Stomach smooth muscle (tissue), 2 donors: Measurements from ENCODE around the gene TWIST1.

Source experiments
- H3K27ac ChIP-seq: one replicate; pipeline ENCODE4 v1.7.0; 2013; ENCODE audit warnings: mild to moderate bottlenecking, low read length, inconsistent platforms
- H3K27me3 ChIP-seq, 2 donors: one replicate each; pipeline ENCODE4 v1.7.0; 2013; ENCODE audit warnings: low read length in 2 of 2; ENCODE audit not compliant: insufficient read depth in 2 of 2, control insufficient read depth in 1 of 2
- H3K36me3 ChIP-seq, 2 donors: one replicate each; pipeline ENCODE4 v1.7.0; 2013; ENCODE audit warnings: low read length in 2 of 2; ENCODE audit not compliant: control insufficient read depth in 2 of 2, insufficient read depth in 2 of 2
- H3K4me1 ChIP-seq: one replicate; pipeline ENCODE4 v1.7.0; 2013; ENCODE audit warnings: low read length; ENCODE audit not compliant: control insufficient read depth, insufficient read depth
- H3K4me3 ChIP-seq, 2 donors: one replicate each; pipeline ENCODE4 v1.7.0; 2013; ENCODE audit warnings: low read length in 2 of 2
- H3K9ac ChIP-seq, 2 donors: one replicate each; pipeline ENCODE4 v1.7.0; 2013; ENCODE audit warnings: low read length in 2 of 2, mild to moderate bottlenecking in 1 of 2
- H3K9me3 ChIP-seq, 2 donors: one replicate each; pipeline ENCODE4 v1.7.0; 2013; ENCODE audit warnings: low read length in 2 of 2; ENCODE audit not compliant: control insufficient read depth in 2 of 2
- donor health status: healthy.
- donor health status: Pancreatic carcinoma.

The TWIST1 gene

DNA sequence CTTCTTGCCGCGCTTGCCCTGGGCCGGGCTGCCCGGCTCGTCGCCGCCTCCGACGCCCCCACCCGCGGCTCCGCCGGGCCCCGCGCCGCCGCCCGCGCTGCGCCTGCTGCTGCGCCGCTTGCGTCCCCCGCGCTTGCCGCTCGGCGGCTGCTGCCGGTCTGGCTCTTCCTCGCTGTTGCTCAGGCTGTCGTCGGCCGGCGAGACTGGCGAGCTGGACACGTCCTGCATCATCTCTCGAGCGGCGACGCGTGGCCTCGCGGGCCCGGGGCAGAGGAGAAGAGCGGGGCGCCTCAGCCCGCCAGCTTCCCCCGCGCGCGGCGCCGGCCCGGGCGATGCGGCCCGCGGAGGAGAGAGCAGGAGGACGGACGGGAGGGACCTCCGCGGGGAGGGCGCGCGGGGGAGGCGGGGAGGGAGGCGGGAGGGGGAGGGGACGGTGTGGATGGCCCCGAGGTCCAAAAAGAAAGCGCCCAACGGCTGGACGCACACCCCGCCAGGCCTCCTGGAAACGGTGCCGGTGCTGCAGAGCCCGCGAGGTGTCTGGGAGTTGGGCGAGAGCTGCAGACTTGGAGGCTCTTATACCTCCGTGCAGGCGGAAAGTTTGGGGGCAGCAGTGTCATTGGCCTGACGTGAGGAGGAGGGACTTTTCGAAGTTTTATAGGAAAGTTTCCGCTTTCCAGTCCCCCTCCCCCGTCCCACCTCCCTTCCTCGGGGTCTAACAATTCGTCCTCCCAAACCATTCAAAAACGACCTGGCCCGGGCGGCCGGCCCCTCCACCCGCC is at the start of gene TWIST1:
Gene TWIST1 (minus strand): TSS at position 546 of the 779 bp plus-strand sequence. CDS start 315 bp downstream, at position 231.
- Histone ChIP-seq H3K9ac (no peak within 1 kb of the TSS), H3K36me3 (no peaks in the 10 kb centered on the region), H3K27me3 (peaks cover 45 to 83% of the 10 kb centered on the region in 2 donors), H3K27ac (no peak within 1 kb of the TSS), H3K9me3 (no peaks in the 10 kb centered on the region), H3K4me1 (peaks cover 13% of the 10 kb centered on the region), H3K4me3 (peak within 1 kb of the TSS; percentile 55 to 76)

DNA sequence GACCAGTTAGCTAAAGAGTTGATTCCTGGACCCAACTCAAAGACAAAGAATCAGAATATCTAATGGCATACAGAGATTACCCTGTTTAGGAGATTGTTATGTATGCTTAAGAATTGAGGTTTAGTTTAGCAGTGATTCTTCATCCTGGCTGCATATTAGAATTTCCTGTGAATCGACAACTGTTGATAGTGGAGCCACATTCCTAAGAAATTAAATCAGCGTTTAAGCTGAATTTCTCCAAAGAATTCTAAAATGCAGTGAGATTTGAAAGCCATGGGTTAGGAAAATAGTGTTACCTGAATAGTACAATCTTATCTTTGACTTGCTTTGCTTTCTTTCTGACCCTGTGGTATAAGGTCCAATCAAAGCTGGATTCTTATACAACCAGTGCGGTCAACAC is 44.2 kb upstream of the TWIST1 start:
- no peak overlapping the region for H3K27ac ChIP-seq
- no peaks in the 10 kb centered on the region for H3K9me3 ChIP-seq
- H3K4me3 ChIP-seq, result no peak overlapping the region
- H3K4me1 ChIP-seq, result no peaks in the 10 kb centered on the region
- H3K9ac ChIP-seq, result no peak overlapping the region
- H3K27me3 ChIP-seq, result no peaks in the 10 kb centered on the region
- no peaks in the 10 kb centered on the region for H3K36me3 ChIP-seq

DNA sequence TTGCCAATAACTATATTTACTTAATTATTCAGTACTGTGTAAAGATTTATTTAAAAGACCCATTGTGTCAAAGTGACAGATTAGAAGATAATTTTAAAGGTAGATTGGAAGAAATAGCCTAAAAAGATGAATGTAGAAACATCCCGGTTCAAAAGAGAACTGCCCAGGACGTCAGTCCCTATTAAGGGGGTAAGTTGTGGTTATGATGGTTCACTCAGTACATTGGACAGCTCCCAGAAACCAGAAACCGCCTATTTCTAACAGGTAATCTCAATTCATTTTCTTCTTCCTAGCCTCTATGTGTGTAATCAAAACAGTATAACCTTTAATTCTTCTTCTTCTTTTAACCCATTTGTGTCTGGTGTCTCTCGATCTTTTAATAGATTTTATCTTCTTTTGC is 29.3 kb upstream of the TWIST1 start:
- no peak overlapping the region for H3K9ac ChIP-seq
- H3K9me3 ChIP-seq, result no peaks in the 10 kb centered on the region
- H3K27ac ChIP-seq, result no peak overlapping the region
- peaks cover 30 to 36% of the 10 kb centered on the region in 2 donors for H3K27me3 ChIP-seq
- peaks cover 8% of the 10 kb centered on the region for H3K4me1 ChIP-seq
- no peaks in the 10 kb centered on the region for H3K36me3 ChIP-seq
- H3K4me3 ChIP-seq, result no peak overlapping the region

DNA sequence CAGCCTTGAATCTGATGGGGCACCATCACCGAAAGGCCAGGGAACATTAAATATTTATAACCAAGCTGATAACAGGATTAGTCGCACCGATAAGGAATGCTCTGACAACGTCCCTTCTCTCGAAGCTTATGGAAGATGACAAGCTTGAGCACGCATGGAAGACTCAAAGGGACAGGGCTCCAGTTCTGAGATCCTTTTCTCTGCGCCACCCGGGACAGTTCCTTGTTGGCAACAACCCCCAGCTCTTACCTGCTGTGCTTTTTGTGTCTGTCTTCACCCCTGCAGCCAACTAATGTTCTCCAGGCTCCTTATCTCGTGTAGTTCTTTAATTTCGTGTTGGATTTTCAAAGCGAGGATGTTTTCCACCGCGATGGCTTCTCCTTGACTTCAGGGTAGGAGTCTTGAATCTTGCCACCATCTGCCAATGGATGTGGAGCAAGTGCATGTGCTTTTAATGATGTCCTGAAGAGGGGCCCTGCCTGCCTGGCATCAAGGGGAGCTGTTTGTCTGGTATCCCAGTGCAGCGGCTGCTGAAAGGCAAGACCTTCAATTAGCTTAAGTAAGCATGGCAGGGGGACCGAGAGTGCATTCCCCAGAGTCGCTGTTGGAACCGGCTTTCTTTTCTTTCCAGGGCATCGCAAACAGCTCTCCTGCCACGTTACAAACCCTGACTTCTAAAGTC is 28.1 kb upstream of the TWIST1 start:
- H3K36me3 ChIP-seq, result no peaks in the 10 kb centered on the region
- H3K27ac ChIP-seq, result no peak overlapping the region
- no peak overlapping the region for H3K9ac ChIP-seq
- peaks cover 30 to 36% of the 10 kb centered on the region in 2 donors for H3K27me3 ChIP-seq
- no peaks in the 10 kb centered on the region for H3K9me3 ChIP-seq
- peaks cover 8% of the 10 kb centered on the region for H3K4me1 ChIP-seq
- H3K4me3 ChIP-seq, result peak overlapping the region in 1 of 2 donors; percentile 30

DNA sequence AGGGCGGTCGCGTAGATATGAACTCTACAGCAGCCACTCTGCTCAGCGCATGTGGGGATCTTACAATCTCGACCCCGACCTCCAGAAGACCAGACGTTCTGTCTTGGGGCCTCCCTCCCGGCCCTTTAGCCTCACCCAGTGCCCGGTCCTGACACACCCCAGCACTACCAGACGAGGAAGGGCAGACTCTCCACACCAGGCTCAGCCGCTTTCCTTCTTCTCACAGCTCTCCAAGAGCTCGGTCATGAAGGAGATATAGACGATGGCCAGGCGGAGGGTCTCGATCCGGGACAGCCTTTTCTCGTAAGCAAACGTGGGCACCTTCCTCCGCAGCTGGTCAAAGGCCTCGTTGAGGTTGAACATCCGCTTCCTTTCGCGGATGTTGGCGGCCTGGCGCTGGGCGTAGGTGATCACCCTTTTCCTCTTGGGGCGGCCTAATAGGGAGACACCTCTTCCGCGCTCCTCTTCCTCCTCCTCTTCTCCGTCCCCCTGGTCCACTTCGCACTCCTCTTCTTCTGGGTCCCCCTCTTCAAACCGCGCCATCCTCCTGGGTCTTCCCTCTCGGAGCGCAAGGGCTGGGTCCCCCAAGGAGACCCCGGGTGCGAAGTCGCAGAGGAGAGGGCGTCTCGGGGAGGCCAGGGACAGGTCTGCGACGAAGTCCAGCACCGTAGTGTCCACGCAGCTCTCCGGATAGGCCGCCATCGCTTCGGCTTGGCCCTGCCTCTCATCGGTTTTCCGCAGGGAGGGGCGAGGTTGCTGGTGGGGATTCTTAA is 27.4 kb upstream of the TWIST1 start, which contains the start of gene FERD3L:
Gene FERD3L (minus strand): TSS at position 761 of the 773 bp plus-strand sequence. CDS start 59 bp downstream, at position 702.
- Histone ChIP-seq H3K4me1 (peaks cover 8% of the 10 kb centered on the region), H3K36me3 (no peaks in the 10 kb centered on the region), H3K9me3 (no peaks in the 10 kb centered on the region), H3K4me3 (peak within 1 kb of the TSS; percentile 30 to 39), H3K27me3 (peaks cover 30 to 36% of the 10 kb centered on the region in 2 donors), H3K27ac (no peak within 1 kb of the TSS), H3K9ac (no peak within 1 kb of the TSS)

DNA sequence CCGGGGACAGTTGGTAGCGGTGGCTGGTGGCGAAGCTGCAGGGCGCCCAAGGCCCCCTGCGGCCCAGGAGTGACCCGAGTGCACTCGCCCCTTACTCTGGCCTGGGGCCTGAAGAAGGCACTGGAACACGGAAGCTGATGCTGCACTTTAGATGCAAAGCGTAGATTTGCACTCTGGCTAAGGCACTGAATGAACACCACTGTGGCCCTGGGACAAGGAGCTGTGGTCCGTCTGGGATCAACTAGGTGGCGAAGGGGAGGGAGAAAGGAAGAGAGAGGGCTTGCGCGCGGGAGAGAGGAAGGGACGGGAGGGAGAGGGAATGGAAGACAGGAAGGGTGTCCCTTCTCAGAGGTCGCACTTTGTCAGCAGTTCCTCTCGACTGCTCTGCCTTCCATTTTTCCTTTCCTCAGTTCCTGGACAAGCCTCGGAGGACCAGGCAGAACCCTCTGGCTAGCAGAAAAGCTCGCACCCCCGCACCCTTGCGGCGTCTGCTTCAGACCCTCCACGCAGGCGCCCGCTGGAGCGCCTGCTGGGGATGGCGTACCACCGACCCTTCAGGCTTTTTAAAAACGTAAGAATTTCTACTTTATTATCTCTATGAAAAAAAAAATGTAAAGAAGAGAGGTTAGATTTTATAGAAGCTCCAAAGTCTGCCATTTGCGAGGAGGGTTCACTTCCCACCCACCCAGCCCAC is 26.6 kb upstream of the TWIST1 start:
- Histone ChIP-seq H3K4me3 (peak overlapping the region in 1 of 2 donors; percentile 41), H3K36me3 (no peaks in the 10 kb centered on the region), H3K4me1 (peaks cover 8% of the 10 kb centered on the region), H3K27ac (no peak overlapping the region), H3K9ac (no peak overlapping the region), H3K27me3 (peaks cover 30 to 36% of the 10 kb centered on the region in 2 donors), H3K9me3 (no peaks in the 10 kb centered on the region)

DNA sequence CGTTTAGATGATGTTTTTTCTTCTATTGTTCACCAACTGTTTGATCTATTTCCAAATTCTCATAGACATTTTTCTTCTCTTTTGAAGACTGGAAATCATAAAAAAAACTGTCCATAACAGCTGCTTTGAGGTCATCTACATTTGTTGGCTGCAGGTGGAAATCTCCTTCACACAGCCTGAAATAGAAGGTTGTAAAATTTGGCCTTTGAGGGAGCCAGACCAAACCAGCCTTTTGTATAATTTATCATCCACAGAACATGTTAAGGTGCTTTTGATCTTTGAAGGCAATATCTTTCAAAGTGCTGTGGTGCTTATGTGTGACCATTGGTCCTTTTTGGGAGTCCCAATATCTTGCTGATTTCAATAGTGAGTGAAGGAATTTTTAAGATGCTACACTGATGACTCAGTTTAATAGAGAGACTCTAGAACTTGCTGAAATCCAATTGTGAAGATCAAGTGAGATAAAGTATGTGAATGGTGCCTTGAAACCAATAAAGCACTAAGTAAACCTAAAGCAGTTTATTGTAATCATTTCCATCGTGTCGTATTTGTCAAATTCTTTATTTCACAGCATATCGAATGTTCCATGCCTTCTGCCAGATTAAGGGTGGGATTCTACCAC is 22.4 kb upstream of the TWIST1 start:
- Histone ChIP-seq H3K27ac (no peak overlapping the region), H3K27me3 (peaks cover 13 to 18% of the 10 kb centered on the region in 2 donors), H3K4me3 (no peak overlapping the region), H3K9me3 (no peaks in the 10 kb centered on the region), H3K36me3 (no peaks in the 10 kb centered on the region), H3K4me1 (peaks cover under 1% of the 10 kb centered on the region), H3K9ac (no peak overlapping the region)

DNA sequence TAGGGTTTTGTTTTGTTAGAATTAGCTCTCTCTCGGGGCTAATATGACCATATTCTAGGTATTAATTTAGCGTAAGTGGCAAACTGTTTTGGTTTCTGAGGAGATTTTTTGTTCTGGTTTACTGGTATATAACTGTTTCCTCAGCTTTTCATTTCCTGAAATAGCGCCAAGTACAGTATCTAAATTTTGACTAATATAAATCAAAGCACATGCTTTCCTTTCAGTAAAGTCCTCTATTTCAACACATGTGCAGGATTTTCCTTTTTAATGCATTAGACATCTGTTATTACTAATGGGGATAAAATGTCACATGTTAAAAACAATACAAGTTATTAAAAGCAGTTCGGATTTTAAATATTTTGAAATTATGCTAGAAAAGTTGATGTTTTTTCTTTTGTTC is 16.4 kb upstream of the TWIST1 start:
- Histone ChIP-seq H3K27ac (no peak overlapping the region), H3K4me3 (no peak overlapping the region), H3K9me3 (no peaks in the 10 kb centered on the region), H3K36me3 (no peaks in the 10 kb centered on the region), H3K9ac (no peak overlapping the region), H3K27me3 (no peaks in the 10 kb centered on the region), H3K4me1 (no peaks in the 10 kb centered on the region)

DNA sequence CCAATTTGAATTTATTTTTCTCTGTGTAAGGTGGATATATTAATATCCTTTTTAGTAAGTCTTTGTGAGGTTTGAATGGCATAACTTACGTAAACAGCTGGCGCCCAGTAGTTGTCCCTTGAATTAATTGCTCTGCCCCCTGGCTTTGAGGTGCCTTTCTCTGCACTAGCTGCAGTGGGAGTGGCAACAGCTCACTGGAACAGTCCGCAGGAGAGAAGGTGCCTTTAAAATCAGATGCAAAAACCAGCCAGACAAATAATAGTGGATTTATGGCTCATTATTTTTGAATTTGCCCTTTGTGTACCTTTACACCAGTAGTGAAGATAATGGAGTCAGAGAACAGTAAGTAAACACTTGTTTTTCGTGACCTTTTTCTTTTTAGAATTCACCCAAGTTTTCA is 16.0 kb upstream of the TWIST1 start:
- H3K27ac ChIP-seq, result no peak overlapping the region
- no peaks in the 10 kb centered on the region for H3K36me3 ChIP-seq
- no peaks in the 10 kb centered on the region for H3K27me3 ChIP-seq
- no peaks in the 10 kb centered on the region for H3K4me1 ChIP-seq
- H3K4me3 ChIP-seq, result no peak overlapping the region
- no peak overlapping the region for H3K9ac ChIP-seq
- H3K9me3 ChIP-seq, result no peaks in the 10 kb centered on the region

DNA sequence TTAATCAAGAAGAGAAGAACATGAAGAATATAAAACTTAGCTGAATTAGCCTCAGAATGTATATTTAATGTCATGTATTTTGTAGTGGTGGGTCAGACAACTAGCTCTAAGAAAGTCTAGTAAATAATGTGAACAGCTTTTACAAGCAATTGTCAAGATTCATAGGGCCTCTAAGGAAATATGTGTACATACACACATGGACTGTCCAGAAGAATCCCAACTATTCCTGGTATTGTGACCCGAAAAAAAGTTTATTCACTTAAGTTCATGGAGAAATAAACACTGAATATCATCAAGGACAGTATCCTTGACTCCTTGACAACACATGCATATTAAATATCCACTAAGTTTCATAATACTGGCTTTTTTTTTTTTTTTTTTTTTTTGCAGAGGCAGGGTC is 11.4 kb upstream of the TWIST1 start:
- Histone ChIP-seq H3K36me3 (no peaks in the 10 kb centered on the region), H3K9ac (no peak overlapping the region), H3K4me1 (no peaks in the 10 kb centered on the region), H3K27me3 (peaks cover 0 to 4% of the 10 kb centered on the region in 2 donors), H3K27ac (no peak overlapping the region), H3K9me3 (no peaks in the 10 kb centered on the region), H3K4me3 (no peak overlapping the region)
